ENCODE results near the gene IQCH. TPM values are rescaled to one million over a fixed set of nuclear protein-coding genes. Genes with fewer than 3 reads are reported as not detected.

Gene IQCH
- total and polyA plus RNA-seq, 8 donors: 0.49 to 1.6 (median 1.2) TPM

DNA sequence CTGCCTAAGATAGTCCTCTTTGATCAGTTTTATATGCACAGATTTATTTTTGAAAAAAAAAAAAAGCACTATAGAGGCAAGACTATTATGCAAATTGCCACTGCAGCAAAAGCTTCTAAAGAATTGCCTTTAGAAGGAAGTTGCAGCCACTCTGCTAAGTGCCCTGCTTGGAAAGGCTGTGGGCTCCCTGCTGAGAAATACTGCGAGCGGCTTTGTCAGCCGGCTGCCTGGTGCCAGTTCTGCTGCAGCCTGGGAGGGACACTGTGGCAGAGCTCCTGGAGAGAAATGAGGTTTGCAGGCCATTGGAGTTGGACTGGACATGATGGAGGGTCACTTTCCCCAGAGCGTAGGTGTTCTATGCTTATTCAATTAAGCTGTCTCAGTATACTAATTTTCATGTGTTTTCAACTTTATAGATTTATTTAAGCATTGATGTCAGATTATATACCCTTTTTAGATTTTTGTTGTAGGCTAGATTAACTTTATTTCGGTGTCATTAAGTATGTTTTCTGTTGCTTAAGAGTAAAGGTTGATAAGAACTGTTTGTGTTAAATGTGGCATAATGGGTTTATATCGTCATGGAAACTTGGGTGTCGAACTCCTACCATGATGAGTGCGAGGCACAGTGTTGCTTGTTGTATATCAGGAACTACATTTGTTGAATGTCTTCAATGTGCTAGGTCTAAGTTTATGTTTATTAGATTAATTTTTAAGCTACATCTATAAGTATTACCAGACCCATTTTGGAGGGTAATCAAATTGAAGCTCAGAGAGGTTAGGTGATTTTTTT is 294.5 kb downstream of the IQCH start:
- Histone ChIP-seq H3K27ac (no peak overlapping the region), H3K4me3 (no peak overlapping the region), H3K9me3 (no peaks in the 10 kb centered on the region), H3K36me3 (peaks cover 0 to 4% (median 0%) of the 10 kb centered on the region in 3 donors), H3K27me3 (no peaks in the 10 kb centered on the region), H3K4me1 (peaks cover 0 to 6% (median 2%) of the 10 kb centered on the region in 3 donors)
- ATAC-seq (peak in 3 of 4 donors; percentile 21 to 67 (median 67)), DNase-seq (no peak), FAIRE-seq (no peak)
- intact Hi-C loops (cut with DNase I): no loop called here
- 70 to 78% methylated on average over 8 of the region's 8 CpGs for WGBS, 2 donors
- TF ChIP-seq, protein P1, sequence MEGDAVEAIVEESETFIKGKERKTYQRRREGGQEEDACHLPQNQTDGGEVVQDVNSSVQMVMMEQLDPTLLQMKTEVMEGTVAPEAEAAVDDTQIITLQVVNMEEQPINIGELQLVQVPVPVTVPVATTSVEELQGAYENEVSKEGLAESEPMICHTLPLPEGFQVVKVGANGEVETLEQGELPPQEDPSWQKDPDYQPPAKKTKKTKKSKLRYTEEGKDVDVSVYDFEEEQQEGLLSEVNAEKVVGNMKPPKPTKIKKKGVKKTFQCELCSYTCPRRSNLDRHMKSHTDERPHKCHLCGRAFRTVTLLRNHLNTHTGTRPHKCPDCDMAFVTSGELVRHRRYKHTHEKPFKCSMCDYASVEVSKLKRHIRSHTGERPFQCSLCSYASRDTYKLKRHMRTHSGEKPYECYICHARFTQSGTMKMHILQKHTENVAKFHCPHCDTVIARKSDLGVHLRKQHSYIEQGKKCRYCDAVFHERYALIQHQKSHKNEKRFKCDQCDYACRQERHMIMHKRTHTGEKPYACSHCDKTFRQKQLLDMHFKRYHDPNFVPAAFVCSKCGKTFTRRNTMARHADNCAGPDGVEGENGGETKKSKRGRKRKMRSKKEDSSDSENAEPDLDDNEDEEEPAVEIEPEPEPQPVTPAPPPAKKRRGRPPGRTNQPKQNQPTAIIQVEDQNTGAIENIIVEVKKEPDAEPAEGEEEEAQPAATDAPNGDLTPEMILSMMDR (IDR thresholded peaks at IDR 0.05): no peak

DNA sequence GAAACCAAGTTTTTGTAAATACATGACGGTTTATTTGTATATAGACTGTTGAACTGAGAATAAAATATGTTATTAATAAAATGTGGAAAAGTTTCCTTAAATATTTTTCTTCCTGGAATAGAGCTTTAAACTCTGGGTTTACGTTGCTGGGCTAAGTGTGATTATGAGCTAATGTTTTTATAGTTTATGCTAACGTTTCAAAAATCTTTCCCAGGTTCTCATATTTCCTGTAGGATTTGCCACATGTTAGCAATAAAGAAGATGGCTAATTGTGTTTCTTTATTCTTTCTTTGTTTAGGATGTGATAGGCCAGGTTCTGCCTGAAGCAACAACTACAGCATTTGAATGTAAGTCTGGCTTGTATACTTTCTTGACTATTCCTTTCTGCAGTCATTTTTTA is 295.1 kb downstream of the IQCH start:
- Histone ChIP-seq H3K27ac (no peak overlapping the region), H3K4me3 (no peak overlapping the region)
- no peak for FAIRE-seq

DNA sequence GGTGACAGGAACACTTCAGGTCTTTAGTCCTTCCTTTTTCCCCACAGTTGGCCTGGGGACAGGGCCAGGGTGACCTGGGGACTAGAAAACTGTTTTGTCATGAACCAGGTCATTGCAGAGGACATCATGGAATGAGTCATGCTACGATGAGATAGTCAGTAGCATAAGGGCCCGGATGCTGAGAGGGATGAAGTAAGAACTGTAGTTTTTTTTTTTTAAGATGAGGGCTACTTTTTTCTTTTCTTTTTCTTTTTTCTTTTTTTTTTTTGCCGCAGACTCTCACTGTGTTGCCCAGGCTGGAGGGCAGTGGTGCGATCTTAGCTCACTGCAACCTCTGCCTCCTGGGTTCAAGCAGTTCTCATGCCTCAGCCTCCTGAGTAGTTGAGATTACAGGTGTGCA is 295.9 kb downstream of the IQCH start:
- Histone ChIP-seq H3K27ac (no peak overlapping the region), H3K4me1 (peaks cover 0 to 6% (median 0%) of the 10 kb centered on the region in 3 donors), H3K27me3 (no peaks in the 10 kb centered on the region), H3K4me3 (no peak overlapping the region), H3K36me3 (peaks cover 0 to 4% (median 0%) of the 10 kb centered on the region in 3 donors), H3K9me3 (no peaks in the 10 kb centered on the region)
- intact Hi-C loops (cut with DNase I): no loop called here
- FAIRE-seq (no peak), ATAC-seq (no peak), DNase-seq (no peak)
- 88 to 92% methylated on average over 4 of the region's 4 CpGs for WGBS, 2 donors
- TF ChIP-seq, protein P1 (IDR thresholded peaks at IDR 0.05): no peak

More for the DNA sequence above, 295.1 kb downstream of the IQCH start:
- H3K9me3 ChIP-seq: no peaks in the 10 kb centered on the region
- H3K4me1 ChIP-seq: peaks cover 0 to 6% (median 0%) of the 10 kb centered on the region in 3 donors
- TF ChIP-seq, protein P1 (IDR thresholded peaks at IDR 0.05): no peak
- intact Hi-C loops (cut with DNase I): no loop called here
- 62 to 72% methylated on average over 3 of the region's 3 CpGs for WGBS, 2 donors
- ATAC-seq (no peak), DNase-seq (no peak)
- no peaks in the 10 kb centered on the region for H3K27me3 ChIP-seq
- peaks cover 0 to 4% (median 0%) of the 10 kb centered on the region in 3 donors for H3K36me3 ChIP-seq

DNA sequence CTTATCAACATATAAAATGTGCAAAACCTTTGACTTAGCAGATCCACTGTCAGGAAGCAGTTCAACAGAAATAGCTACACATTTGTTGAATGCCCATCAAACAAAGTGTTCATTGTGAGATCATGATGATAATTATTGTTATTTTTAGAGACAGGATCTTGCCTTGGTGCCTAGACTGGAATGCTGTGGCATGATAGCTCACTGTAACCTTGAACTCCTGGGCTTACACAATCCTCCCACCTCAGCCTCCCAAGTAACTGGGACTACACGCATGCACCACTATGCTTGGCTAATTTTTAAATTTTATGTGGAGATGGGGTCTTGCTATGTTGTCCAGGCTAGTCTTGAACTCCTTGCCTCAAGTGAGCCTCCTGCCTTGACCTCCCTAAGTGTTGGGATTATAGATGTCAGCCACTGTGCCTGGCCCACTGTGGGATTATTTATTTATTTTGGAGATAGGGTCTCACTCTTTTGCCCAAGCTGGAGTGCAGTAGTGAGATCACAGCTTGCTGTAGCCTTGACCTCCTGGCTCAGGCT is 296.7 kb downstream of the IQCH start:
- no peak overlapping the region for H3K27ac ChIP-seq
- FAIRE-seq (no peak), ATAC-seq (no peak), DNase-seq (no peak)
- peaks cover 0 to 6% (median 0%) of the 10 kb centered on the region in 3 donors for H3K4me1 ChIP-seq
- WGBS, 2 donors: 91 to 93% methylated on average over 1 of the region's 1 CpG
- H3K36me3 ChIP-seq: peaks cover 0 to 4% (median 0%) of the 10 kb centered on the region in 3 donors
- H3K27me3 ChIP-seq: no peaks in the 10 kb centered on the region
- no peaks in the 10 kb centered on the region for H3K9me3 ChIP-seq
- intact Hi-C loops (cut with DNase I): no loop called here
- H3K4me3 ChIP-seq: no peak overlapping the region
- TF ChIP-seq, protein P1 (IDR thresholded peaks at IDR 0.05): no peak

Other genes with a start within 250 kb of the IQCH start
- 10 to 100 TPM; 15.6 to 42.5 (median 23.8) TPM for gene SMAD3, start 189.2 kb upstream of the IQCH start, total RNA-seq
- gene SMAD3, start 189.2 kb upstream of the IQCH start, polyA plus RNA-seq: 10 to 100 TPM in 1 of 2 donors, 1 to 10 TPM in 1; 7.9 to 13.5 TPM
- 10 to 100 TPM; 11.1 to 16.3 (median 13.5) TPM for gene AAGAB, start 125 bp upstream of the IQCH start, total RNA-seq
- gene AAGAB, start 125 bp upstream of the IQCH start, polyA plus RNA-seq: 10 to 100 TPM in 1 of 2 donors, 1 to 10 TPM in 1; 7.1 to 13.6 TPM

Measured in pancreas (tissue), 10 donors.